HCT116 (cell line): Measurements from ENCODE around the gene SNX15. TPM values are rescaled to one million over a fixed set of nuclear protein-coding genes. Genes with fewer than 3 reads are reported as not detected.

Source experiments
- ATAC-seq: fragments of 200-7000 bp; cut with Tn5 transposase; 2 replicates; pipeline ENCODE4 v1.9.1; 2020; ENCODE audit warnings: mild to moderate bottlenecking, moderate library complexity
- BruUV-seq: library from RNA; stranded (reverse); fragments of 400-500 nt; replicated peaks from 2 replicates; lab custom pipeline; 2021; lab: Mats Ljungman, UMichigan
- CTCF ChIA-PET: fragments of 300-600 bp; sonication (Branson Sonifier 250); formaldehyde crosslinking; loops from one replicate; lab custom pipeline; 2021; ENCODE audit warnings: antibody characterized with exemption; lab: Charles Lee
- POLR2A ChIA-PET: fragments of 300-600, 350-600 bp; sonication (Branson Sonifier 250); formaldehyde crosslinking; loops from one replicate; lab custom pipeline; 2021; ENCODE audit warnings: antibody characterized with exemption; lab: Charles Lee
- RAD21 ChIA-PET, 2 experiments: fragments of 300-600 bp; sonication (Branson Sonifier 250); formaldehyde crosslinking; loops; one replicate each; lab custom pipeline; 2023; ENCODE audit warnings: low total read pairs in 2 of 2; ENCODE audit not compliant: uncharacterized antibody in 2 of 2, unreplicated experiment in 2 of 2, low non-redundant PET in 1 of 2; lab: Charles Lee
- DNase-seq: peaks from one replicate; pipeline ENCODE4 v3.0.0-alpha.2; 2010; ENCODE audit warnings: low read depth, low spot score
- H2AFZ ChIP-seq: fragments of 200-600 bp; shearing (Covaris generic), sonication (generic); 2 replicates; pipeline ENCODE4 v1.6.1; 2017; ENCODE audit warnings: low read depth, mixed run types, mixed read lengths, antibody characterized with exemption, low read length; ENCODE audit not compliant: poor library complexity, severe bottlenecking
- H3K27ac ChIP-seq: 2 replicates; pipeline ENCODE4 v1.5.1; 2012; ENCODE audit warnings: low read depth, low read length
- H3K27me3 ChIP-seq: fragments of 200-600 bp; sonication (generic); 2 replicates; pipeline ENCODE4 v1.6.1; 2016; ENCODE audit warnings: mixed run types, low read length, mixed read lengths; ENCODE audit not compliant: insufficient read depth
- H3K36me3 ChIP-seq, 2 experiments: fragments of 200-500 bp in 1 of 2; fragments of 200-600 bp in 1 of 2; sonication (Bioruptor generic) in 1 of 2; sonication (generic) in 1 of 2; 2 replicates each; pipeline versions ENCODE4 v1.5.1 to v1.6.1; 2014 to 2016; ENCODE audit warnings: low read length in 2 of 2, inconsistent platforms in 1 of 2, mixed read lengths in 1 of 2, mixed run types in 1 of 2; ENCODE audit not compliant: insufficient read depth in 2 of 2, control insufficient read depth in 1 of 2
- H3K4me1 ChIP-seq, 2 experiments: fragments of 200-600 bp in 1 of 2; sonication (generic) in 1 of 2; 2 replicates each; pipeline versions ENCODE4 v1.5.1 to v1.6.1; 2012 to 2017; ENCODE audit warnings: low read length in 2 of 2, inconsistent platforms in 1 of 2, mild to moderate bottlenecking in 1 of 2, mixed read lengths in 1 of 2, mixed run types in 1 of 2, moderate library complexity in 1 of 2; ENCODE audit not compliant: insufficient read depth in 2 of 2, control insufficient read depth in 1 of 2
- H3K4me2 ChIP-seq: fragments of 200-600 bp; sonication (generic); 2 replicates; pipeline ENCODE4 v1.6.1; 2017; ENCODE audit warnings: mixed run types, low read length, mixed read lengths
- H3K4me3 ChIP-seq, 2 experiments: fragments of 200-600 bp in 1 of 2; sonication (generic) in 1 of 2; replicated peaks in 1 of 2; 2 replicates each; pipeline ENCODE4 v1.5.1; 2011 to 2016; ENCODE audit warnings: low read length in 2 of 2, control low read depth in 1 of 2, low read depth in 1 of 2, mild to moderate bottlenecking in 1 of 2, mixed read lengths in 1 of 2, mixed run types in 1 of 2
- H3K79me2 ChIP-seq: fragments of 200-600 bp; sonication (generic); 2 replicates; pipeline ENCODE4 v1.6.1; 2017; ENCODE audit warnings: mild to moderate bottlenecking, mixed run types, low read length, moderate library complexity, mixed read lengths; ENCODE audit not compliant: insufficient read depth
- H3K9ac ChIP-seq: fragments of 200-600 bp; sonication (generic); 2 replicates; pipeline ENCODE4 v1.6.1; 2016; ENCODE audit warnings: low read length, mixed read lengths
- H3K9me2 ChIP-seq: fragments of 200-600 bp; sonication (generic), shearing (Covaris generic); 2 replicates; pipeline ENCODE4 v1.6.1; 2017; ENCODE audit warnings: mixed run types, mild to moderate bottlenecking, moderate library complexity; ENCODE audit not compliant: insufficient read depth
- H3K9me3 ChIP-seq, 2 experiments: fragments of 200-500 bp in 1 of 2; fragments of 200-600 bp in 1 of 2; sonication (Bioruptor generic) in 1 of 2; sonication (generic) in 1 of 2; 2 replicates each; pipeline ENCODE4 v1.6.1; 2014 to 2017; ENCODE audit warnings: low read length in 2 of 2, mixed read lengths in 2 of 2, inconsistent platforms in 1 of 2, low read depth in 1 of 2, mild to moderate bottlenecking in 1 of 2, mixed run types in 1 of 2, moderate library complexity in 1 of 2; ENCODE audit not compliant: control insufficient read depth in 1 of 2, insufficient read depth in 1 of 2
- H4K20me1 ChIP-seq: fragments of 200-600 bp; sonication (generic), shearing (Covaris generic); 2 replicates; pipeline ENCODE4 v1.6.1; 2017; ENCODE audit warnings: mixed run types, mild to moderate bottlenecking, moderate library complexity; ENCODE audit not compliant: insufficient read depth
- CBX3 ChIP-seq: IDR thresholded peaks from 2 replicates; pipeline ENCODE4 v1.6.1; 2012; ENCODE audit warnings: low read depth
- CEBPB ChIP-seq: IDR thresholded peaks from 2 replicates; pipeline ENCODE4 v1.6.1; 2012; ENCODE audit warnings: low read depth
- CTCF ChIP-seq, 3 experiments: fragments of 200-600 bp in 1 of 3; sonication (generic) in 1 of 3; IDR thresholded peaks in 2 of 3; conservative IDR thresholded peaks in 1 of 3; 2 replicates each; pipeline ENCODE4 v1.5.1; 2012 to 2017; ENCODE audit warnings: low read depth in 2 of 3, low read length in 2 of 3, antibody characterized with exemption in 1 of 3, borderline replicate concordance in 1 of 3, control low read depth in 1 of 3, mild to moderate bottlenecking in 1 of 3, mixed read lengths in 1 of 3, mixed run types in 1 of 3, moderate library complexity in 1 of 3; ENCODE audit not compliant: insufficient read depth in 1 of 3
- ELF1 ChIP-seq: IDR thresholded peaks from 2 replicates; pipeline ENCODE4 v1.6.1; 2012; ENCODE audit warnings: low read depth, borderline replicate concordance
- EZH2 ChIP-seq: fragments of 200-600 bp; sonication (generic); IDR thresholded peaks from 2 replicates; pipeline ENCODE4 v1.6.1; 2017; ENCODE audit warnings: antibody characterized with exemption, mixed run types
- POLR2A ChIP-seq: IDR thresholded peaks from 2 replicates; pipeline ENCODE4 v1.7.0; 2011; ENCODE audit warnings: borderline replicate concordance; ENCODE audit not compliant: insufficient read depth, insufficient read length; ENCODE audit errors: extremely low read depth
- POLR2AphosphoS5 ChIP-seq: IDR thresholded peaks from 2 replicates; pipeline ENCODE4 v1.6.1; 2011; ENCODE audit warnings: mild to moderate bottlenecking, low read depth, low read length, moderate library complexity
- REST ChIP-seq: IDR thresholded peaks from 2 replicates; pipeline ENCODE4 v1.6.1; 2012; ENCODE audit warnings: low read depth
- SP1 ChIP-seq: IDR thresholded peaks from 2 replicates; pipeline ENCODE4 v1.6.1; 2012; ENCODE audit warnings: low read depth
- SRF ChIP-seq: IDR thresholded peaks from 2 replicates; pipeline ENCODE4 v1.6.1; 2012; ENCODE audit warnings: low read depth
- TCF7L2 ChIP-seq: IDR thresholded peaks from 2 replicates; pipeline ENCODE4 v1.7.0; 2011; ENCODE audit warnings: borderline replicate concordance, inconsistent platforms; ENCODE audit not compliant: insufficient read depth, insufficient read length; ENCODE audit errors: extremely low read depth
- YY1 ChIP-seq: IDR thresholded peaks from 2 replicates; pipeline ENCODE4 v1.6.1; 2011; ENCODE audit warnings: low read length, low read depth, moderate library complexity, mild to moderate bottlenecking; ENCODE audit not compliant: insufficient replicate concordance; ENCODE audit errors: extremely low read depth
- intact Hi-C: fragments of 100-400 bp; cut with micrococcal nuclease; formaldehyde crosslinking; loops from 2 replicates; pipeline ENCODE4 v1.10.0; 2022
- total RNA-seq: library from RNA; stranded (reverse); gene quantifications from one replicate; pipeline ENCODE4 v1.2.1, GENCODE V29; 2021; ENCODE audit not compliant: unreplicated experiment
- TF ChIP-seq, protein P1 (sequence below): IDR thresholded peaks from 2 replicates; pipeline ENCODE4 v1.6.1; 2012

SNX15 gene
- total RNA-seq, 1 experiment from 2014 or later, result 16.8 TPM

DNA sequence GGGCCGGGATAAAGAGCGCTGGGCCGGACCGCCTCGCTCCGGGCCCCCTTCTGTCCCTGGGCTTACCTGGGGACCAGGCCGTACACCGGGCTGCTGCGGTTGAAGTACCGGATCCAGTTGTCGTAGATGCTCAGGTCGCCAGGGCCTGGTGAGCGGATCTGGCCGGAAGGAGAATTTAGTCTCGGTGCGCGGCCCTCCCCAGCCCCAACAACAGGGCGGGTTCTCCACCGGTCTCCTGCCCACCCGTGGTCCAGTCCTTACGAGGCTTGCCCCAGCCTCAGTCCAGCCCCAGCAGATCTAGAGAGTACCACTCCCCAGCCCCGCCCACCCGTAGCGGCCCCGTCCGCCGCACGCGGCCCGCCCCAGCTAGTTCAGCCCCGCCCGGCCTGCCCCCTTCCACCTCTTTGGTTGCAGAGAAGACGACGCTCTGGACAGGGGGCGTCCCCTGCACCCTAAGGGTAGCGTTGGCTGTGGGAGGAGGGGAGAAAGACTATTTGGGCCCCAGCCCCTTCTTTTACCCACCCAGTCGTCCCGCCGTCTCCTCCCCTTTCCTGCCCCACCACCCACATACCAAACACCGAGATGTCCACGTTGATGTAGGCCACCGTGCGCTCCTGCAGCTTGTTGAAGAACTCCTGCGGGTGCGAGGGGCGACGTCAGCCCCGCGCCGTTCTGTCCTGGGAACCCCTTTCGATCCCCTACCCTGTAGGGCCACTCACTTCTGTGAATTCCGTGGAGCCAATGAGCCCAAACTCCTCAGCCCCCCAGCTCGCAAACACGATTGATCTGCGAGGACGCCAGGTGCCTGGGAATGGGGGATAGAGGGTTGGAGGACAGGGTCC, 20.6 kb downstream of the SNX15 start:
- DNase-seq (no peak), ATAC-seq (no peak)
- no peak overlapping the region for H3K9ac ChIP-seq
- TF ChIP-seq POLR2AphosphoS5 (no peak), SRF (no peak), POLR2A (no peak), CEBPB (no peak)
- peaks cover 12% of the 10 kb centered on the region for H3K79me2 ChIP-seq
- no peaks in the 10 kb centered on the region for H3K9me3 ChIP-seq
- no peaks in the 10 kb centered on the region for H3K27me3 ChIP-seq
- peaks cover 2 to 8% of the 10 kb centered on the region in 2 experiments; a peak in 2 of 4 replicates for H3K36me3 ChIP-seq
- ChIA-PET CTCF (no interaction called here), RAD21 (no interaction called here), POLR2A (no interaction called here)
- peaks cover 10 to 24% of the 10 kb centered on the region in 2 experiments for H3K4me1 ChIP-seq
- H3K9me2 ChIP-seq, result no peaks in the 10 kb centered on the region
- intact Hi-C loops, result no loop called here
- H2AFZ ChIP-seq, result no peak overlapping the region
- no peak overlapping the region for H3K4me2 ChIP-seq
- H3K4me3 ChIP-seq, result no peak overlapping the region
- no peaks in the 10 kb centered on the region for H4K20me1 ChIP-seq
- H3K27ac ChIP-seq, result no peak overlapping the region
- no TSS peak for BruUV-seq

GRCh38 chr11:65051398-65051858, 24.2 kb downstream of the SNX15 start:
- H3K9ac ChIP-seq, result no peak overlapping the region
- intact Hi-C loops, result no loop called here
- ChIA-PET CTCF (no interaction called here), POLR2A (no interaction called here), RAD21 (no interaction called here)
- BruUV-seq, result no TSS peak
- no peaks in the 10 kb centered on the region for H3K36me3 ChIP-seq
- H3K79me2 ChIP-seq, result no peaks in the 10 kb centered on the region
- H3K27ac ChIP-seq, result no peak overlapping the region
- peaks cover 0 to 10% of the 10 kb centered on the region in 2 experiments; a peak in 3 of 4 replicates for H3K4me1 ChIP-seq
- H3K4me3 ChIP-seq, result no peak overlapping the region
- no peaks in the 10 kb centered on the region for H4K20me1 ChIP-seq
- H3K4me2 ChIP-seq, result no peak overlapping the region
- H2AFZ ChIP-seq, result no peak overlapping the region
- DNase-seq (no peak), ATAC-seq (no peak)
- no peaks in the 10 kb centered on the region for H3K9me2 ChIP-seq
- no peaks in the 10 kb centered on the region for H3K9me3 ChIP-seq
- H3K27me3 ChIP-seq, result no peaks in the 10 kb centered on the region
- TF ChIP-seq ELF1, result no peak
- TF ChIP-seq POLR2A, result no peak
- no peak for TF ChIP-seq EZH2
- no peak for TF ChIP-seq POLR2AphosphoS5
- no peak for TF ChIP-seq CEBPB
- no peak for TF ChIP-seq YY1
- no peak for TF ChIP-seq SP1
- TF ChIP-seq, protein P1, sequence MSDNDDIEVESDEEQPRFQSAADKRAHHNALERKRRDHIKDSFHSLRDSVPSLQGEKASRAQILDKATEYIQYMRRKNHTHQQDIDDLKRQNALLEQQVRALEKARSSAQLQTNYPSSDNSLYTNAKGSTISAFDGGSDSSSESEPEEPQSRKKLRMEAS, result no peak
- TF ChIP-seq REST, result no peak
- TF ChIP-seq TCF7L2, result no peak
- TF ChIP-seq CBX3, result no peak
- TF ChIP-seq CTCF (IDR thresholded peaks at IDR 0.05 in 2 of 3, conservative IDR thresholded peaks at IDR 0.05 in 1 of 3; ENCODE audit: borderline replicate concordance in 1 of 3, insufficient read depth in 1 of 3, low read depth in 2 of 3, low read length in 2 of 3), result no peak
